ENCODE measurements around the gene EIF3A.

DNA sequence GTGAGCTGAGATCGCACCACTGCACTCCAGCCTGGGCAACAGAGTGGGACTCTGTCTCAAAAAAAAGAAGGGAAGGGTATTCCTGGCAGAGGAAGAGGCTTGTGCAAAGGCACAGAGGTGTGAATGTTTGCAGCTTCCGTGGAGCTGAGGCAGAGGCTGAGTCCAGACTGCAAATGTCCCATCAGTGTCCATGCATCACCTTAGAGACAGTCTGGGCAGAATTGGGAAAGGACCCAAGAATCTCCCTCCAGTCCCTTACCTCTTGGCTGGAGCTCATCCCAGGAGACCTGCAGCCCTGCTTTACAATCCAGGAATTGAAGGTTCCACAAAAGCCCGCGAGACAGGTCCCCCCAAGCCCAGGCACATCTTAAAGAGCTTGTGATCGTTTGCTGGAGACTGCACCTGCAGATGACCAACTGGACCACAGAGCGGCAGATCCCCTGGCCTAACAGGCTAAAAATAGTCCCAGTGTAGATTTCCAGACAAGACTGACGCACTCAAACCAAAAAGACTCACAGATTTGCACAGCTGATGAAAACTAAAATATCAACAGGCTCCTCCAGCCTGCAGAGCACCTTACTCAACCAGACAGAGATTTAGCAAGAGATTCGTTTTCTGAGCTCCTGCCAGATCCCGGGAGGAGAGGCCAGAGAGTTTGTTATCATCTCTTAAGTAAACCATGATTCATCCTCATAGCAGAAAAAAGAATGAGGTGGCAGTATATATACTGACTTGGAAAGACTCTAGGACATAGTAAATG is 74.0 kb downstream of the EIF3A start:
- no peak for TF ChIP-seq SP1 (IDR thresholded peaks at IDR 0.05)
- TF ChIP-seq CTBP1 (IDR thresholded peaks at IDR 0.05; ENCODE audit: borderline replicate concordance), result no peak
